Measurements from ENCODE around the gene RNF166. TPM values are rescaled to one million over a fixed set of nuclear protein-coding genes. Genes with fewer than 3 reads are reported as not detected.

Gene RNF166
- total RNA-seq, 1 donor from 2014 or later, result 21.4 TPM

GRCh38 chr16:88752386-88753002 is 46.3 kb upstream of the RNF166 start:
- no peak for TF ChIP-seq CTCF (IDR thresholded peaks at IDR 0.05; ENCODE audit: unreplicated experiment)
- DNase-seq (ENCODE audit: low spot score in 2 of 2, unreplicated experiment in 2 of 2), result no peak
- Mint-ChIP-seq H3K27ac (no peak overlapping the region), H3K36me3 (no peaks in the 10 kb centered on the region), H3K4me3 (no peak overlapping the region), H3K27me3 (ENCODE audit: low read depth) (no peaks in the 10 kb centered on the region), H3K9me3 (no peaks in the 10 kb centered on the region), H3K4me1 (peaks cover 10% of the 10 kb centered on the region)

GRCh38 chr16:88750854-88751253 is 44.6 kb upstream of the RNF166 start:
- H3K36me3 Mint-ChIP-seq, result no peaks in the 10 kb centered on the region
- no peaks in the 10 kb centered on the region for H3K27me3 Mint-ChIP-seq (ENCODE audit: low read depth)

GRCh38 chr16:88749358-88749757 is 43.1 kb upstream of the RNF166 start:
- DNase-seq (ENCODE audit: low spot score in 2 of 2, unreplicated experiment in 2 of 2), result no peak
- no peak overlapping the region for H3K4me3 Mint-ChIP-seq
- no peaks in the 10 kb centered on the region for H3K9me3 Mint-ChIP-seq
- H3K4me1 Mint-ChIP-seq, result peaks cover 2% of the 10 kb centered on the region
- no peaks in the 10 kb centered on the region for H3K36me3 Mint-ChIP-seq
- no peak for TF ChIP-seq CTCF (IDR thresholded peaks at IDR 0.05; ENCODE audit: unreplicated experiment)
- no peaks in the 10 kb centered on the region for H3K27me3 Mint-ChIP-seq (ENCODE audit: low read depth)
- no peak overlapping the region for H3K27ac Mint-ChIP-seq

More at GRCh38 chr16:88750854-88751253, 44.6 kb upstream of the RNF166 start:
- H3K9me3 Mint-ChIP-seq, result no peaks in the 10 kb centered on the region
- no peak overlapping the region for H3K4me3 Mint-ChIP-seq
- H3K4me1 Mint-ChIP-seq, result peaks cover 10% of the 10 kb centered on the region
- TF ChIP-seq CTCF (IDR thresholded peaks at IDR 0.05; ENCODE audit: unreplicated experiment), result no peak
- H3K27ac Mint-ChIP-seq, result no peak overlapping the region
- no peak for DNase-seq (ENCODE audit: low spot score in 2 of 2, unreplicated experiment in 2 of 2)

- Mint-ChIP-seq H3K27ac (no peak overlapping the region), H3K4me3 (no peak overlapping the region), H3K27me3 (ENCODE audit: low read depth) (no peaks in the 10 kb centered on the region), H3K4me1 (no peaks in the 10 kb centered on the region), H3K9me3 (no peaks in the 10 kb centered on the region), H3K36me3 (no peaks in the 10 kb centered on the region)
- no peak for TF ChIP-seq CTCF (IDR thresholded peaks at IDR 0.05; ENCODE audit: unreplicated experiment)
- no peak for DNase-seq (ENCODE audit: low spot score in 2 of 2, unreplicated experiment in 2 of 2)
Observed at GRCh38 chr16:88748364-88748763, 42.2 kb upstream of the RNF166 start.

GRCh38 chr16:88747588-88748301 is 41.5 kb upstream of the RNF166 start:
- Mint-ChIP-seq H3K4me1 (no peaks in the 10 kb centered on the region), H3K9me3 (no peaks in the 10 kb centered on the region), H3K27ac (no peak overlapping the region), H3K4me3 (no peak overlapping the region), H3K27me3 (ENCODE audit: low read depth) (no peaks in the 10 kb centered on the region), H3K36me3 (no peaks in the 10 kb centered on the region)
- TF ChIP-seq CTCF (IDR thresholded peaks at IDR 0.05; ENCODE audit: unreplicated experiment), result no peak
- no peak for DNase-seq (ENCODE audit: low spot score in 2 of 2, unreplicated experiment in 2 of 2)

All from mesothelial cell of epicardium (in vitro differentiated cells).